DOHH2 (cell line): Measurements from ENCODE around the gene CPXM2.

Source experiments
- H3F3A ChIP-seq: fragments of 200-600 bp; sonication (generic), shearing (Covaris generic); 2 replicates; pipeline ENCODE4 v1.6.0; 2016; ENCODE audit warnings: antibody characterized with exemption, mild to moderate bottlenecking; ENCODE audit not compliant: control insufficient read depth, insufficient read depth
- H3K27ac ChIP-seq: fragments of 200-600 bp; sonication (generic); 2 replicates; pipeline ENCODE4 v1.5.1; 2014; ENCODE audit warnings: low read depth, mild to moderate bottlenecking, low read length, moderate library complexity
- H3K27me3 ChIP-seq: fragments of 200-600 bp; sonication (generic); 2 replicates; pipeline ENCODE4 v1.6.1; 2014; ENCODE audit warnings: mild to moderate bottlenecking, low read length, mixed read lengths; ENCODE audit not compliant: control insufficient read depth
- H3K36me3 ChIP-seq: fragments of 200-600 bp; sonication (generic); 2 replicates; pipeline ENCODE4 v1.6.1; 2014; ENCODE audit warnings: mild to moderate bottlenecking, low read length, moderate library complexity, mixed read lengths; ENCODE audit not compliant: control insufficient read depth
- H3K4me1 ChIP-seq: fragments of 200-600 bp; sonication (generic); 2 replicates; pipeline ENCODE4 v1.6.1; 2014; ENCODE audit warnings: mild to moderate bottlenecking, low read length, mixed read lengths; ENCODE audit not compliant: control insufficient read depth
- H3K4me2 ChIP-seq: fragments of 200-600 bp; sonication (generic); 2 replicates; pipeline ENCODE4 v1.6.0; 2014; ENCODE audit warnings: mild to moderate bottlenecking, low read length, moderate library complexity
- H3K4me3 ChIP-seq: fragments of 200-600 bp; sonication (generic); 2 replicates; pipeline ENCODE4 v1.5.1; 2014; ENCODE audit warnings: mild to moderate bottlenecking, low read length, mixed read lengths
- H3K79me2 ChIP-seq: fragments of 200-600 bp; sonication (generic); 2 replicates; pipeline ENCODE4 v1.6.1; 2014; ENCODE audit warnings: mild to moderate bottlenecking, low read length, mixed read lengths; ENCODE audit not compliant: control insufficient read depth
- H3K9me2 ChIP-seq: fragments of 200-600 bp; sonication (generic); replicated peaks from 2 replicates; pipeline ENCODE4 v1.6.1; 2014; ENCODE audit warnings: mild to moderate bottlenecking, low read length, mixed read lengths; ENCODE audit not compliant: control insufficient read depth
- H3K9me3 ChIP-seq: fragments of 200-600 bp; sonication (generic); 2 replicates; pipeline ENCODE4 v1.6.1; 2014; ENCODE audit warnings: antibody characterized with exemption, low read length, mixed read lengths; ENCODE audit not compliant: control insufficient read depth, insufficient read depth
- H4K20me1 ChIP-seq: fragments of 200-600 bp; sonication (generic); 2 replicates; pipeline ENCODE4 v1.6.0; 2014; ENCODE audit warnings: low read depth, mild to moderate bottlenecking, antibody characterized with exemption, low read length, moderate library complexity; ENCODE audit not compliant: control insufficient read depth, insufficient read depth
- CTCF ChIP-seq: fragments of 200-600 bp; sonication (generic); IDR thresholded peaks from one replicate; pipeline ENCODE4 v1.5.1; 2014; ENCODE audit warnings: antibody characterized with exemption, mild to moderate bottlenecking, low read depth, low read length; ENCODE audit not compliant: poor library complexity, severe bottlenecking
- EZH2phosphoT487 ChIP-seq: fragments of 200-600 bp; sonication (generic); IDR thresholded peaks from 2 replicates; pipeline ENCODE4 v1.6.1; 2017; ENCODE audit warnings: borderline replicate concordance, mild to moderate bottlenecking, antibody characterized with exemption, low read length, moderate library complexity, mixed read lengths

Gene CPXM2

GRCh38 chr10:123821136-123821535 is 70.5 kb downstream of the CPXM2 start:
- no peak overlapping the region for H3K4me3 ChIP-seq
- no peak overlapping the region for H3K27ac ChIP-seq
- H3F3A ChIP-seq, result no peaks in the 10 kb centered on the region
- no peaks in the 10 kb centered on the region for H3K79me2 ChIP-seq
- no peaks in the 10 kb centered on the region for H3K9me2 ChIP-seq
- no peaks in the 10 kb centered on the region for H3K36me3 ChIP-seq
- no peaks in the 10 kb centered on the region for H3K4me1 ChIP-seq
- peaks cover 21% of the 10 kb centered on the region for H3K27me3 ChIP-seq
- H4K20me1 ChIP-seq, result no peaks in the 10 kb centered on the region
- no peak for TF ChIP-seq CTCF
- no peak for TF ChIP-seq EZH2phosphoT487
- no peaks in the 10 kb centered on the region for H3K9me3 ChIP-seq
- no peak overlapping the region for H3K4me2 ChIP-seq

GRCh38 chr10:123809632-123810031 is 82.0 kb downstream of the CPXM2 start:
- TF ChIP-seq CTCF (no peak), EZH2phosphoT487 (no peak)
- H3K4me1 ChIP-seq, result no peaks in the 10 kb centered on the region
- peaks cover 12% of the 10 kb centered on the region; the same call in 1 of the 2 replicates for H3K27me3 ChIP-seq
- H3K36me3 ChIP-seq, result no peaks in the 10 kb centered on the region
- no peak overlapping the region for H3K4me3 ChIP-seq
- H3K4me2 ChIP-seq, result no peak overlapping the region
- H3K27ac ChIP-seq, result no peak overlapping the region
- no peaks in the 10 kb centered on the region for H3K9me2 ChIP-seq
- H3F3A ChIP-seq, result no peaks in the 10 kb centered on the region
- H3K9me3 ChIP-seq, result no peaks in the 10 kb centered on the region
- no peaks in the 10 kb centered on the region for H4K20me1 ChIP-seq
- H3K79me2 ChIP-seq, result no peaks in the 10 kb centered on the region

DNA sequence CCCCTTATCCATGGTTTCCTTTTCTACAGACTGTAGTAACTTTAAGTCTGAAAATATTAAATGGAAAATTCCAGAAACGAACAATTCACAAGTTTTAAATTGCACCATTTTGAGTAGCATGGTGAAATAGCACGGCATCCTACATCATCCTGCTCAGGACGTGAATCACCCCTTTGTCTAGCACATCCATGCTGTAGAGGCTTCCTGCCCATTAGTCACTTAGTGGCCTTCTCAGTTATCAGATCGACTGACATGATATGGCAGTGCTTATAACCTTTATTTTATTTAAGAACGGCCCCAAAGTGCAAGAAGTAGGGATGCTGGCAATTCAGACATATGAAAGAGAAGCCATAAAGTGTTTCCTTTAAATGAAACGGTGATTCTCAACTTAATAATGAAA is 82.7 kb downstream of the CPXM2 start:
- TF ChIP-seq EZH2phosphoT487 (no peak), CTCF (no peak)
- Histone ChIP-seq H3K9me2 (no peaks in the 10 kb centered on the region), H3K9me3 (no peaks in the 10 kb centered on the region), H3K79me2 (no peaks in the 10 kb centered on the region), H3K4me1 (no peaks in the 10 kb centered on the region), H3K4me3 (no peak overlapping the region), H3K36me3 (no peaks in the 10 kb centered on the region), H3K27ac (no peak overlapping the region), H3K27me3 (peaks cover 12% of the 10 kb centered on the region; the same call in 1 of the 2 replicates), H4K20me1 (no peaks in the 10 kb centered on the region), H3K4me2 (no peak overlapping the region), H3F3A (no peaks in the 10 kb centered on the region)

DNA sequence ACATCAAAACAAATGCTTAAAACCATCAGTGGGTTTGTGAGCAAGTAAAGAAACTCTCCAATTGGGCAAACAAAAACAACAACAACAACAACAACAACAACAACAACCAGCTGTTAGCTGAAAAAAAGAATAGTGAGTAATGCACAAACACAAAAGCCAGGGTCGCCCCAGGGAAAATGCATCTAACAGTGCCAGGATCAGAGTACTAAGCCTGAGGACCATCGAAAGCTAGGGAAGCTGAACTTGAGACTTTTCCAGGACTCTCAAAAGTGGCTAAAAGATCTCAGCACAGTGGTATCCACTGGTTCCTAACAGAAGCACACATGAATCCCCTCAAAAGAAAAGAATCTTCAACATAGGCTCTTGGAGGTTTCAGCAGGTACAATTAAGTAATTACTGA is 83.3 kb downstream of the CPXM2 start:
- no peaks in the 10 kb centered on the region for H3K36me3 ChIP-seq
- H3K9me2 ChIP-seq, result no peaks in the 10 kb centered on the region
- no peaks in the 10 kb centered on the region for H3K79me2 ChIP-seq
- no peaks in the 10 kb centered on the region for H4K20me1 ChIP-seq
- H3K4me3 ChIP-seq, result no peak overlapping the region
- H3K4me1 ChIP-seq, result no peaks in the 10 kb centered on the region
- no peak for TF ChIP-seq CTCF
- TF ChIP-seq EZH2phosphoT487, result no peak
- no peaks in the 10 kb centered on the region for H3F3A ChIP-seq
- peaks cover 10% of the 10 kb centered on the region; the same call in 1 of the 2 replicates for H3K27me3 ChIP-seq
- no peaks in the 10 kb centered on the region for H3K9me3 ChIP-seq
- H3K27ac ChIP-seq, result no peak overlapping the region
- H3K4me2 ChIP-seq, result no peak overlapping the region
